IgD-negative memory B cell (primary cell): ENCODE results near the gene STKLD1. TPM values are rescaled to one million over a fixed set of nuclear protein-coding genes. Genes with fewer than 3 reads are reported as not detected.

Experiments
- H3K27ac Mint-ChIP-seq, 3 donors: one replicate each; pipeline ENCODE4 v1.8.0; 2020 to 2022; ENCODE audit warnings: mild to moderate bottlenecking in 3 of 3, mixed read lengths in 3 of 3, moderate library complexity in 1 of 3
- H3K27me3 Mint-ChIP-seq: one replicate; pipeline ENCODE4 v1.8.0; 2021; ENCODE audit warnings: mixed read lengths
- H3K36me3 Mint-ChIP-seq: one replicate; pipeline ENCODE4 v1.8.0; 2020; ENCODE audit warnings: mild to moderate bottlenecking, mixed read lengths
- H3K4me1 Mint-ChIP-seq, 3 donors: one replicate each; pipeline ENCODE4 v1.8.0; 2020 to 2022; ENCODE audit warnings: mixed read lengths in 3 of 3, mild to moderate bottlenecking in 1 of 3
- H3K4me3 Mint-ChIP-seq, 4 donors: one replicate each; pipeline ENCODE4 v1.8.0; 2020 to 2022; ENCODE audit warnings: mild to moderate bottlenecking in 4 of 4, mixed read lengths in 4 of 4, moderate library complexity in 3 of 4
- H3K9me3 Mint-ChIP-seq, 3 donors: one replicate each; pipeline ENCODE4 v1.8.0; 2020 to 2021; ENCODE audit warnings: mixed read lengths in 3 of 3, mild to moderate bottlenecking in 1 of 3
- polyA plus RNA-seq: library from polyadenylated mRNA; unstranded; fragments of 300-500 nt; fragmentation: Illumina TruSeq; gene quantifications from one replicate; pipeline ENCODE4 v1.2.3, GENCODE V29; 2021

STKLD1 gene
- polyA plus RNA-seq, 1 donor from 2014 or later: 0.16 TPM

GRCh38 chr9:133419005-133419404 is 42.8 kb downstream of the STKLD1 start:
- Mint-ChIP-seq H3K4me3 (peak overlapping the region; percentile 90 to 96 (median 94)), H3K4me1 (peaks cover 36 to 50% (median 46%) of the 10 kb centered on the region in 3 donors), H3K36me3 (no peaks in the 10 kb centered on the region), H3K27me3 (peaks cover 2% of the 10 kb centered on the region), H3K9me3 (peaks cover 0 to 1% (median 0%) of the 10 kb centered on the region in 3 donors), H3K27ac (peak overlapping the region; percentile 88 to 94 (median 91))

DNA sequence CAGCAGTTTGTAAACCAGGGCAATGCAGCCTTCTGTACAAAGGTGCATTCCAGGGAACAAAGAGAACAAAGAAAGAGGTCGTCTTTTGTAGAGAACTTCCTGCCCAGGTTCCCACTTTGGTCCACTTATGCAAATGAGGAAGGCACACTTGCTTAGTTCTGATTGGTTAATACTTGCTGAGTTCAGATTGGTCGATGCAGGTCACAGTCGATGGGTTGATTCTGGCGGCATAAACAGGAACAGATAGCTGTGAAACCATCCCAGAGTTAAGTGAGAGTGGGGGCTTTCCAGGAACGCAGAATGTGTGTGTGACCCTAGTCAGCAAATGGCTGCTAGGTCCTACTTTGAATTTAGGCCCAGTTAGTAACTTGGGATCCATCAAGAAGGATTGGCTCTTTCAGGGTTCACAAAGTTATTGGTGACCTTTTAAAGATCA is 44.2 kb downstream of the STKLD1 start:
- H3K36me3 Mint-ChIP-seq: no peaks in the 10 kb centered on the region
- peak overlapping the region; percentile 93 to 98 (median 95) for H3K27ac Mint-ChIP-seq
- H3K4me1 Mint-ChIP-seq: peaks cover 36 to 42% (median 37%) of the 10 kb centered on the region in 3 donors
- peaks cover 0 to 1% (median 0%) of the 10 kb centered on the region in 3 donors for H3K9me3 Mint-ChIP-seq
- peaks cover 2% of the 10 kb centered on the region for H3K27me3 Mint-ChIP-seq
- H3K4me3 Mint-ChIP-seq: peak overlapping the region; percentile 51 to 94 (median 68)

DNA sequence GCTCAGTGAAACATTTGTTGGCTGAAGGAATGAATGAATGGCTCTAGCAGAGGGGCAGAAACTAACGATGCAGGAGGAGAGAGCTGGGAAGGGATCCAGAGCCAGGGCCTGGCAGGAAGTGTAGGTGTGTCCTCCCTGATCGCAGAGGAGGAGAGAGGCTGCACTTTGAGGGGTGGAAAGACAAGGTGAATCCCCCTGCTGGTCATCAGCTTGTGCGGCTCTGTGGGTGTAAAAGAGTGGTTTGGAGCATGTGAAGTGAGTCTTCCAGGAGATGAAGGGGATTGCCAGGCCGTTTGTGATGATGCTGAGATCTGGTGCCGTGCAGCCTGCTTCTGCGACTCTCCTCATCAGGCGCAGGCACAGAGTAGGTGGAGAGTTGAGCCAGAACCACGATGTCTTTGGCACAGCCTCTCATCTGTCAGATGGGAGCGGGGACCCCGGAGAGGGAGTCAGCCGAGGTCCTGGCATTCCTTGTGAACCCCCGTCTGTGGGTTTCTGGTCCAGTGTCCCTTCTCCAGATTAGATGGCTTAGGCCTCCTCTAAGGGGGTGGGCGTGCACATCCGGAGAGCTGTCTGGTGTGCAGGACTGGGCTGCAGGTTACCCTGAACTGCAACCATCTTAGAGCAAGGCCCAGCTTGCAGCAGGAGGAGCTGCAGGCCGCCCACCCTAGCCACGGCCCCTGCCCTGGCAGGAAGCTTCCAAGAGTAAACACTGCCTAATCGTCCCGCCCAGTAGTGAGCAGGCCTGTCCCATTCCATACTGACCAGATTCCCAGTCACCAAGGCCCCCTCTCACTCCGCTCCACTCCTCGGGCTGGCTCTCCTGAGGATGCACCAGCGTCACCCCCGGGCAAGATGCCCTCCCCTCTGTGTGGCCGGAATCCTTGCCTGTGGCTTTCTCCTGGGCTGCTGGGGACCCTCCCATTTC is 45.7 kb downstream of the STKLD1 start, which contains the start of gene ADAMTS13:
Gene ADAMTS13, plus strand, starts transcription at position 753 of the 928 bp plus-strand sequence. Its CDS starts 77 bp downstream, at position 830.
- no peaks in the 10 kb centered on the region for H3K36me3 Mint-ChIP-seq
- H3K4me3 Mint-ChIP-seq: peak within 1 kb of the TSS in 2 of 4 donors; percentile 64 to 74
- peaks cover 3% of the 10 kb centered on the region for H3K27me3 Mint-ChIP-seq
- peaks cover 0 to 1% (median 0%) of the 10 kb centered on the region in 3 donors for H3K9me3 Mint-ChIP-seq
- peaks cover 24 to 34% (median 24%) of the 10 kb centered on the region in 3 donors for H3K4me1 Mint-ChIP-seq
- peak within 1 kb of the TSS; percentile 93 to 98 (median 95) for H3K27ac Mint-ChIP-seq

- peak overlapping the region in 2 of 3 donors; percentile 21 to 46 for H3K27ac Mint-ChIP-seq
Measured at GRCh38 chr9:133423216-133423615, 47.0 kb downstream of the STKLD1 start.

DNA sequence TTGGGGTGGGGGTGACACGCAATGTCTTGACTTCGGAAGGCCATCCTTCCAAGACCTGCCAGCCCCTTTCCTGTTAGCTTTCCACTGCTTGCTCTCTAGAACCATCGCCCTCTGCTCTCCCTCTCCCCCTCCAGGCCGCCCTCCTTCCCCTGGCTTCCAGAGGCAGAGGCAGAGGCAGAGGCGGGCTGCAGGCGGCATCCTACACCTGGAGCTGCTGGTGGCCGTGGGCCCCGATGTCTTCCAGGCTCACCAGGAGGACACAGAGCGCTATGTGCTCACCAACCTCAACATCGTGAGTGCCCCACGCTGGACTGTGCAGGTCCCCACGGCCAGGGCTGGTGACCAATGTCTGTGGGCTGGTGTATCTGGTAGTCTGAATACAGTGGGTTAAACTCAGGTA is 48.0 kb downstream of the STKLD1 start:
- Mint-ChIP-seq H3K27ac (no peak overlapping the region), H3K36me3 (no peaks in the 10 kb centered on the region), H3K27me3 (peaks cover 5% of the 10 kb centered on the region), H3K4me1 (peaks cover 17 to 23% (median 22%) of the 10 kb centered on the region in 3 donors), H3K4me3 (no peak overlapping the region), H3K9me3 (no peaks in the 10 kb centered on the region)

More at GRCh38 chr9:133423216-133423615, 47.0 kb downstream of the STKLD1 start:
- Mint-ChIP-seq H3K4me1 (peaks cover 23 to 30% (median 27%) of the 10 kb centered on the region in 3 donors), H3K36me3 (no peaks in the 10 kb centered on the region), H3K4me3 (no peak overlapping the region), H3K9me3 (peaks cover 0 to 1% (median 0%) of the 10 kb centered on the region in 3 donors), H3K27me3 (peaks cover 5% of the 10 kb centered on the region)

- Mint-ChIP-seq H3K9me3 (no peaks in the 10 kb centered on the region), H3K4me1 (peaks cover 14 to 19% (median 18%) of the 10 kb centered on the region in 3 donors), H3K4me3 (no peak overlapping the region), H3K36me3 (no peaks in the 10 kb centered on the region), H3K27me3 (peaks cover 5% of the 10 kb centered on the region), H3K27ac (peak overlapping the region in 1 of 3 donors; percentile 16)
Measured at GRCh38 chr9:133425049-133425632, 49.0 kb downstream of the STKLD1 start.

DNA sequence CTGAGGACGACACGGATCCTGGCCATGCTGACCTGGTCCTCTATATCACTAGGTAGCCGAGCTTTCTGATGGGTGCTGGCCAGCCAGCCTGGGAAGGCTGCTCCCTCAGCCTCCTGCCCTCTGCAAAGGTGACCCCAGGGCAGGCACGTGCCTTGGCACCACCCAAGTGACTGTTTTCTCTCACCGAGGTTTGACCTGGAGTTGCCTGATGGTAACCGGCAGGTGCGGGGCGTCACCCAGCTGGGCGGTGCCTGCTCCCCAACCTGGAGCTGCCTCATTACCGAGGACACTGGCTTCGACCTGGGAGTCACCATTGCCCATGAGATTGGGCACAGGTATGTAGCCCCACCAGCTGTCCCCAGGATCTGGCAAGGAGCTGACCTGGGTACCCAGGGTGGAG is 49.8 kb downstream of the STKLD1 start:
- Mint-ChIP-seq H3K27ac (peak overlapping the region in 1 of 3 donors; percentile 16), H3K4me3 (peak overlapping the region in 1 of 4 donors; percentile 43)

GRCh38 chr9:133427658-133428348 is 51.6 kb downstream of the STKLD1 start:
- Mint-ChIP-seq H3K9me3 (no peaks in the 10 kb centered on the region), H3K36me3 (no peaks in the 10 kb centered on the region), H3K4me3 (peak overlapping the region; percentile 68 to 85 (median 77)), H3K4me1 (peaks cover 2 to 7% (median 6%) of the 10 kb centered on the region in 3 donors), H3K27me3 (peaks cover 4% of the 10 kb centered on the region), H3K27ac (no peak overlapping the region)

More for the DNA sequence above, 49.8 kb downstream of the STKLD1 start:
- H3K9me3 Mint-ChIP-seq: no peaks in the 10 kb centered on the region
- no peaks in the 10 kb centered on the region for H3K36me3 Mint-ChIP-seq
- H3K27me3 Mint-ChIP-seq: peaks cover 4% of the 10 kb centered on the region
- H3K4me1 Mint-ChIP-seq: peaks cover 8 to 14% (median 12%) of the 10 kb centered on the region in 3 donors

DNA sequence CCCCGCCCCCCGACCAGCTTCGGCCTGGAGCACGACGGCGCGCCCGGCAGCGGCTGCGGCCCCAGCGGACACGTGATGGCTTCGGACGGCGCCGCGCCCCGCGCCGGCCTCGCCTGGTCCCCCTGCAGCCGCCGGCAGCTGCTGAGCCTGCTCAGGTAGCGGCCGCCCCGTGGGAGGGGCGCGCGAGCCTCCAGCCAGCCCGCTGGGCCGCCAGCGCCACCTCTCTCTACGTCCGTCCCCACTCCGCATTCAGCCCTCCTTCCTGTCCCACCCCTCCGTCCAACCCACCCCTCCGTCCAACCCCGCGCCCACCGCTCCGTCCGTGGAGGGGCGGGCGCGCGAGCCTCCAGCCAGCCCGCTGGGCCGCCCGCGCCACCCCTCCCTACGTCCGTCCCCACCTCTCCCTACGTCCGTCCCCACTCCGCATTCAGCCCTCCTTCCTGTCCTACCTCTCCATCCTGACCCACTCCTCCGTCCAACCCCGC is 52.5 kb downstream of the STKLD1 start:
- no peaks in the 10 kb centered on the region for H3K36me3 Mint-ChIP-seq
- no peak overlapping the region for H3K27ac Mint-ChIP-seq
- peak overlapping the region in 3 of 4 donors; percentile 17 to 60 (median 30) for H3K4me3 Mint-ChIP-seq
- H3K4me1 Mint-ChIP-seq: peaks cover 0 to 7% (median 6%) of the 10 kb centered on the region in 3 donors
- H3K27me3 Mint-ChIP-seq: peaks cover 4% of the 10 kb centered on the region
- H3K9me3 Mint-ChIP-seq: no peaks in the 10 kb centered on the region

GRCh38 chr9:133429214-133429613 is 53.0 kb downstream of the STKLD1 start:
- no peaks in the 10 kb centered on the region for H3K9me3 Mint-ChIP-seq
- no peaks in the 10 kb centered on the region for H3K36me3 Mint-ChIP-seq
- peak overlapping the region in 2 of 4 donors; percentile 72 to 77 for H3K4me3 Mint-ChIP-seq
- H3K27me3 Mint-ChIP-seq: peaks cover 4% of the 10 kb centered on the region
- peaks cover 0 to 7% (median 6%) of the 10 kb centered on the region in 3 donors for H3K4me1 Mint-ChIP-seq
- H3K27ac Mint-ChIP-seq: no peak overlapping the region

GRCh38 chr9:133429641-133430161 is 53.5 kb downstream of the STKLD1 start:
- Mint-ChIP-seq H3K27me3 (peaks cover 4% of the 10 kb centered on the region), H3K9me3 (no peaks in the 10 kb centered on the region), H3K4me3 (peak overlapping the region in 3 of 4 donors; percentile 50 to 77 (median 72)), H3K4me1 (peaks cover 0 to 7% (median 6%) of the 10 kb centered on the region in 3 donors), H3K27ac (no peak overlapping the region), H3K36me3 (no peaks in the 10 kb centered on the region)

DNA sequence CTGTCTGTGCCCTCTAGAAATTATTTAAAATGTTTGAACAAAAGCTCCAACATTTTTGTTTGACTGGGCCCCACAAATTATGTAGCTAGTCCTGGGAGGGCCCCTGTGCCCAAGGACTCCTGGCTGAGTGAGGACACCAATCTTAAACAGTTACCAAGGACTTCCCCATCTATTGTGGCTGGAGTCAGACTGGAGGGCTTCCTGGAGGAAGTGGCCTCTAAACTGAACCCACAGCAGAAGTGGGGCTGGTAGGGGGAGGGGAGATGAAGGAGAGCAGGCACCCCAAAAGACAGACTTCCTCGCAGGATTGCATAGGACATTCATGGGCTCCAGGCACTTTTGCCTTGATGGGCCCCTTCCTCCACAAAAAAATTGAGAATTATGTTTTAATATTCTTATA is 54.1 kb downstream of the STKLD1 start:
- H3K4me1 Mint-ChIP-seq: peaks cover 0 to 7% (median 6%) of the 10 kb centered on the region in 3 donors
- peak overlapping the region in 1 of 3 donors; percentile 71 for H3K27ac Mint-ChIP-seq
- no peaks in the 10 kb centered on the region for H3K36me3 Mint-ChIP-seq
- peaks cover 4% of the 10 kb centered on the region for H3K27me3 Mint-ChIP-seq
- peak overlapping the region in 3 of 4 donors; percentile 13 to 66 (median 28) for H3K4me3 Mint-ChIP-seq
- H3K9me3 Mint-ChIP-seq: no peaks in the 10 kb centered on the region

GRCh38 chr9:133433351-133433843 is 57.2 kb downstream of the STKLD1 start:
- H3K27me3 Mint-ChIP-seq: peaks cover 2% of the 10 kb centered on the region
- no peak overlapping the region for H3K27ac Mint-ChIP-seq
- H3K9me3 Mint-ChIP-seq: no peaks in the 10 kb centered on the region
- no peaks in the 10 kb centered on the region for H3K36me3 Mint-ChIP-seq
- no peak overlapping the region for H3K4me3 Mint-ChIP-seq
- peaks cover 0 to 6% (median 0%) of the 10 kb centered on the region in 3 donors for H3K4me1 Mint-ChIP-seq

- peaks cover 4% of the 10 kb centered on the region for H3K27me3 Mint-ChIP-seq
- no peaks in the 10 kb centered on the region for H3K36me3 Mint-ChIP-seq
- H3K27ac Mint-ChIP-seq: no peak overlapping the region
Measured at GRCh38 chr9:133436681-133437080, 60.5 kb downstream of the STKLD1 start.

More at GRCh38 chr9:133436681-133437080, 60.5 kb downstream of the STKLD1 start:
- no peak overlapping the region for H3K4me3 Mint-ChIP-seq
- no peaks in the 10 kb centered on the region for H3K9me3 Mint-ChIP-seq
- peaks cover 7 to 16% (median 9%) of the 10 kb centered on the region in 3 donors for H3K4me1 Mint-ChIP-seq
